ENCODE results near the gene CCDC102A.

GRCh38 chr16:57532266-57532625 is 4.1 kb downstream of the CCDC102A start:
- TF ChIP-seq POLR2AphosphoS2 (IDR thresholded peaks at IDR 0.05; ENCODE audit: low read depth, low read length): no peak
- no peak for TF ChIP-seq CTCF (IDR thresholded peaks at IDR 0.05 in 2 of 3, conservative IDR thresholded peaks at IDR 0.05 in 1 of 3; ENCODE audit: control insufficient read depth in 2 of 3, extremely low read depth in 1 of 3, insufficient read depth in 1 of 3, low read depth in 3 of 3, low read length in 3 of 3)
- TF ChIP-seq BHLHE40 (IDR thresholded peaks at IDR 0.05; ENCODE audit: borderline replicate concordance in 1 of 2, low read depth in 2 of 2, low read length in 1 of 2): no peak
- TF ChIP-seq TCF7 (IDR thresholded peaks at IDR 0.05; ENCODE audit: borderline replicate concordance): no peak
- no peak for TF ChIP-seq TAF1 (IDR thresholded peaks at IDR 0.05; ENCODE audit: borderline replicate concordance, low read depth, low read length)
- TF ChIP-seq FOXM1 (IDR thresholded peaks at IDR 0.05; ENCODE audit: low read depth, low read length): no peak
- no peak for TF ChIP-seq BRCA1 (IDR thresholded peaks at IDR 0.05; ENCODE audit: low read depth, low read length)

Measured in GM12878 (cell line).